H1 (cell line): ENCODE results near the gene GIMAP5.
"Not testable (repeated sequence)": the region's sequence is repeated elsewhere in the genome, so short reads cannot be mapped to it uniquely, and the experiment has no call there.

Source experiments
- BACH1 ChIP-seq: IDR thresholded peaks from 2 replicates; pipeline ENCODE4 v1.6.1; 2012; ENCODE audit warnings: low read length, improper control_type of control experiment
- BRCA1 ChIP-seq: IDR thresholded peaks from 2 replicates; pipeline ENCODE4 v1.6.1; 2012; ENCODE audit warnings: low read depth, low read length, improper control_type of control experiment
- CTCF ChIP-seq, 3 experiments: IDR thresholded peaks; 1 replicate in 2 of 3; 2 replicates in 1 of 3; pipeline versions ENCODE4 v1.5.1 to v1.6.1; 2011; ENCODE audit warnings: low read length in 3 of 3, mild to moderate bottlenecking in 3 of 3, inconsistent platforms in 2 of 3, low read depth in 1 of 3, moderate library complexity in 1 of 3; ENCODE audit not compliant: insufficient read depth in 1 of 3; ENCODE audit errors: control extremely low read depth in 1 of 3
- EZH2 ChIP-seq: fragments of 200-600 bp; sonication (generic); IDR thresholded peaks from 2 replicates; pipeline ENCODE4 v1.7.1; 2012; ENCODE audit warnings: low read depth, mild to moderate bottlenecking, moderate library complexity, low read length, inconsistent platforms; ENCODE audit not compliant: severe bottlenecking
- MAFK ChIP-seq: IDR thresholded peaks from 2 replicates; pipeline ENCODE4 v1.6.1; 2012; ENCODE audit warnings: low read depth, mild to moderate bottlenecking, improper control_type of control experiment, low read length
- PHF8 ChIP-seq: fragments of 200-600 bp; sonication (generic); conservative IDR thresholded peaks from 2 replicates; pipeline ENCODE4 v1.7.1; 2012; ENCODE audit warnings: low read depth, mild to moderate bottlenecking, inconsistent platforms, low read length, moderate library complexity
- POLR2A ChIP-seq, 2 experiments: IDR thresholded peaks; 1 replicate in 1 of 2; 2 replicates in 1 of 2; pipeline ENCODE4 v1.6.1; 2011; ENCODE audit warnings: low read depth in 2 of 2, low read length in 2 of 2, mild to moderate bottlenecking in 2 of 2; ENCODE audit errors: control extremely low read depth in 1 of 2
- POLR2AphosphoS5 ChIP-seq: IDR thresholded peaks from 2 replicates; pipeline ENCODE4 v1.6.1; 2011; ENCODE audit warnings: low read depth, low read length
- TAF1 ChIP-seq: IDR thresholded peaks from 2 replicates; pipeline ENCODE4 v1.6.1; 2011; ENCODE audit warnings: mild to moderate bottlenecking, low read depth, low read length
- TCF12 ChIP-seq: IDR thresholded peaks from 2 replicates; pipeline ENCODE4 v1.6.1; 2011; ENCODE audit warnings: low read depth, mild to moderate bottlenecking, low read length
- USF2 ChIP-seq: IDR thresholded peaks from 2 replicates; pipeline ENCODE4 v1.6.1; 2011; ENCODE audit warnings: low read length, improper control_type of control experiment
- ZNF274 ChIP-seq: IDR thresholded peaks from 2 replicates; pipeline ENCODE4 v1.7.0; 2012; ENCODE audit warnings: low read length, borderline replicate concordance; ENCODE audit errors: extremely low read depth

GRCh38 chr7:150774131-150774530 lies 36.9 kb downstream of the GIMAP5 start:
- not testable (repeated sequence) for TF ChIP-seq CTCF (IDR thresholded peaks at IDR 0.05; ENCODE audit: control extremely low read depth in 1 of 3, insufficient read depth in 1 of 3, low read depth in 1 of 3, low read length in 3 of 3); EZH2; USF2; POLR2A (IDR thresholded peaks at IDR 0.05; ENCODE audit: control extremely low read depth in 1 of 2, low read depth in 2 of 2, low read length in 2 of 2); BACH1; PHF8; MAFK; TAF1; BRCA1; TCF12; POLR2AphosphoS5; ZNF274
